GM23248 (cell line): ENCODE results near the gene BDNF.

Source experiments
- EZH2 ChIP-seq: fragments of 200-600 bp; sonication (generic); IDR thresholded peaks from 2 replicates; pipeline ENCODE4 v1.6.1; 2018; ENCODE audit warnings: antibody characterized with exemption, mild to moderate bottlenecking; ENCODE audit not compliant: insufficient read depth, poor library complexity, severe bottlenecking
- EZH2phosphoT487 ChIP-seq: fragments of 200-600 bp; sonication (generic); IDR thresholded peaks from 2 replicates; pipeline ENCODE4 v1.6.1; 2018; ENCODE audit warnings: antibody characterized with exemption, moderate library complexity, mild to moderate bottlenecking, low read depth; ENCODE audit not compliant: insufficient read depth

DNA sequence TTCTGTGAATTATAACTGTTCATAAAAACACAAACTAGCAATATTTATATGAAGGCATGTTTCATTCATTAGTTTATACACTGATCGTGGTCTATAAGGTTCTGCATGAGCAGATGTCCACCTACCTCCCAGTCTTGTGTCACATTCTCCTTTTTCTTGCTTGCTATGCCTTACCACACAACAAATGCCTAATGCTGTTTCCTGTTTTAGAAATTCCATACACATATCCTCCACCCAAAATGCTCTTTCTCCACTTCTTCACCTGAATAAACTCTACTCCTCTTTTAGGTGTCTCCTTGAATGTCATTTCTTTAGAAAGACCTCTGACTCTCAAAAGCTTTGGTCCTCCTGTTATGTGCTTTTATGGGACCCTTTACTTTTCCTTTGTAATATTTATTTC, 88.9 kb downstream of the BDNF start:
- TF ChIP-seq EZH2 (no peak), EZH2phosphoT487 (no peak)
